ENCODE results near the gene TET1.

TET1 gene

DNA sequence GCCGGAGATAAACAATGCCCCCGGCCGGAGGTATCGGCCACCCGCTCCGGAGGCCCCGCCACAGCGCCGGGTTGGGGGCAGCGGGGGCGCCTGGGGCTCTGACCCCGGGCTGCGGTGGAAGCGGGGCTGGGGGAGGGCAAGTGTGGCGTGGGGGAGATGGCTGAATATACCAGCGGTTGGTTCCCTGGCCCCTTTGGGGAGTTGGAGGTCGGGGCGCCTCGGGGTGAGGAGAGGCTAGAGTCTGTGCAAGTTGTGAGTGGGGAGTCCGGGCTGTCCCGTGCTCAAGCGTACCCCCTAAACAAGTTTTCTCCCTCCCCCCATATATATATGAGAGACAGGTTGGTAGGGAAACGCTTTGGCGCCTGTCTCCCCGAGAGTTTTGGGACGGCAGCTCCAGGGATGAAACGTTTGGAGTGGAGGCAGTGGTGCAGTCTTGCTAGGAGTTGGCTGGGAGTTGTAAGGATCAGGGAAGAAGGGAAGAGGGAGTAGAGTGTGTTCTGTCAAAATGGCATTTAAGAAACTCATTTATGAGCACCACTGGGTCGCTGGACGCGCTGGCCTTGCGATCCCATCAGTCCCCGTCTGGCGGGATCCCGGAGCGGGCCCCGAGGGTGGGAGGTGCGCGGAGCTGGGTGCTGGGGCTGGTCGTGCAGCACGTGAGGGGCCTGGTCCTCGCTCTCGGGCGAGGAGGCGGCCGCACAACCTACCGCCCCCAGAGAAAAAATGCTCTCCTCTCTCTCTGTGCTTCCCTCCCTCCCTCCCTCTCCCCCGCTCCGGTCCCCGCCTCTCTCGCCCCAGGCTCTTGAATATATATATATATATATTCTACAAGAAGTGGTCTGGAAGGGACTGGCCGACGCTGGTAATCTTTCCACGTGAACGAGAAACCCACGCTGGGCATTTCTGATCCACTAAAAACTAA, 1.1 kb downstream of the TET1 start:
- peak; percentile 65 for ATAC-seq
- TF ChIP-seq ARNTL (CRISPR knock-in tag; IDR thresholded peaks at IDR 0.05; ENCODE audit: borderline replicate concordance, low read depth) (no peak), ESRRG (CRISPR knock-in tag; IDR thresholded peaks at IDR 0.05) (no peak), TSHZ2 (CRISPR knock-in tag; IDR thresholded peaks at IDR 0.05) (no peak), ZFP30 (CRISPR knock-in tag; IDR thresholded peaks at IDR 0.05) (no peak), GLIS3 (CRISPR knock-in tag; IDR thresholded peaks at IDR 0.05) (no peak), TOX (CRISPR knock-in tag; IDR thresholded peaks at IDR 0.05; ENCODE audit: borderline replicate concordance) (no peak), ISL1 (CRISPR knock-in tag; IDR thresholded peaks at IDR 0.05) (no peak), TCF4 (CRISPR knock-in tag; IDR thresholded peaks at IDR 0.05; ENCODE audit: borderline replicate concordance) (no peak), ZNF565 (CRISPR knock-in tag; conservative IDR thresholded peaks at IDR 0.05; ENCODE audit: low read depth) (no peak), CREB5 (CRISPR knock-in tag; IDR thresholded peaks at IDR 0.05; ENCODE audit: low read depth) (no peak), CSDC2 (CRISPR knock-in tag; IDR thresholded peaks at IDR 0.05) (no peak), ZNF70 (CRISPR knock-in tag; IDR thresholded peaks at IDR 0.05) (no peak), RARB (CRISPR knock-in tag; IDR thresholded peaks at IDR 0.05) (no peak)
- TF ChIP-seq, protein P1, sequence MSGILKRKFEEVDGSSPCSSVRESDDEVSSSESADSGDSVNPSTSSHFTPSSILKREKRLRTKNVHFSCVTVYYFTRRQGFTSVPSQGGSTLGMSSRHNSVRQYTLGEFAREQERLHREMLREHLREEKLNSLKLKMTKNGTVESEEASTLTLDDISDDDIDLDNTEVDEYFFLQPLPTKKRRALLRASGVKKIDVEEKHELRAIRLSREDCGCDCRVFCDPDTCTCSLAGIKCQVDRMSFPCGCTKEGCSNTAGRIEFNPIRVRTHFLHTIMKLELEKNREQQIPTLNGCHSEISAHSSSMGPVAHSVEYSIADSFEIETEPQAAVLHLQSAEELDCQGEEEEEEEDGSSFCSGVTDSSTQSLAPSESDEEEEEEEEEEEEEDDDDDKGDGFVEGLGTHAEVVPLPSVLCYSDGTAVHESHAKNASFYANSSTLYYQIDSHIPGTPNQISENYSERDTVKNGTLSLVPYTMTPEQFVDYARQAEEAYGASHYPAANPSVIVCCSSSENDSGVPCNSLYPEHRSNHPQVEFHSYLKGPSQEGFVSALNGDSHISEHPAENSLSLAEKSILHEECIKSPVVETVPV (CRISPR knock-in tag; IDR thresholded peaks at IDR 0.05), result no peak

- 0 out of 3 replicates have a peak, but pooled peaks have one; percentile 1 for ATAC-seq
- TF ChIP-seq TOX (CRISPR knock-in tag; IDR thresholded peaks at IDR 0.05; ENCODE audit: borderline replicate concordance) (no peak), TCF4 (CRISPR knock-in tag; IDR thresholded peaks at IDR 0.05; ENCODE audit: borderline replicate concordance) (no peak), ZC3H10 (CRISPR knock-in tag; IDR thresholded peaks at IDR 0.05) (no peak), PATZ1 (CRISPR knock-in tag; IDR thresholded peaks at IDR 0.05; ENCODE audit: borderline replicate concordance) (no peak), ZNF8 (CRISPR knock-in tag; IDR thresholded peaks at IDR 0.05) (no peak), PPARA (CRISPR knock-in tag; IDR thresholded peaks at IDR 0.05; ENCODE audit: borderline replicate concordance) (no peak), ZFP30 (CRISPR knock-in tag; IDR thresholded peaks at IDR 0.05) (no peak), CREB5 (CRISPR knock-in tag; IDR thresholded peaks at IDR 0.05; ENCODE audit: low read depth) (no peak), RARB (CRISPR knock-in tag; IDR thresholded peaks at IDR 0.05) (no peak), GLIS3 (CRISPR knock-in tag; IDR thresholded peaks at IDR 0.05) (no peak), CSDC2 (CRISPR knock-in tag; IDR thresholded peaks at IDR 0.05) (no peak), SNAI2 (CRISPR knock-in tag; IDR thresholded peaks at IDR 0.05) (no peak), ESRRG (CRISPR knock-in tag; IDR thresholded peaks at IDR 0.05) (no peak), ISL1 (CRISPR knock-in tag; IDR thresholded peaks at IDR 0.05) (no peak), ZNF70 (CRISPR knock-in tag; IDR thresholded peaks at IDR 0.05) (no peak), BACH2 (CRISPR knock-in tag; IDR thresholded peaks at IDR 0.05; ENCODE audit: borderline replicate concordance) (no peak), OSR1 (CRISPR knock-in tag; IDR thresholded peaks at IDR 0.05) (no peak), TSHZ2 (CRISPR knock-in tag; IDR thresholded peaks at IDR 0.05) (no peak), ARNTL (CRISPR knock-in tag; IDR thresholded peaks at IDR 0.05; ENCODE audit: borderline replicate concordance, low read depth) (no peak)
These were observed 1.9 kb downstream of the TET1 start for GRCh38 chr10:68561865-68562649.
